Panc1 (cell line): Measurements from ENCODE around the gene FHAD1. TPM values are rescaled to one million over a fixed set of nuclear protein-coding genes. Genes with fewer than 3 reads are reported as not detected.
A peak's percentile ranks its signal among the peaks of the same experiment; 100 is the strongest.

Source experiments
- ATAC-seq: fragments of 200-7000 bp; cut with Tn5 transposase; 2 replicates; pipeline ENCODE4 v1.9.1; 2020; ENCODE audit warnings: mild to moderate bottlenecking, moderate library complexity
- BruUV-seq: library from RNA; stranded (reverse); fragments of 400-500 nt; replicated peaks from 2 replicates; lab custom pipeline; 2021; lab: Mats Ljungman, UMichigan
- CTCF ChIA-PET: fragments of 300-600 bp; sonication (Branson Sonifier 250); formaldehyde crosslinking; loops from one replicate; lab custom pipeline; 2022; ENCODE audit warnings: antibody characterized with exemption; lab: Charles Lee
- POLR2A ChIA-PET: fragments of 300-600 bp; sonication (Branson Sonifier 250); formaldehyde crosslinking; loops from one replicate; lab custom pipeline; 2022; ENCODE audit warnings: antibody characterized with exemption; lab: Charles Lee
- DNase-seq: peaks from one replicate; pipeline ENCODE4 v3.0.0-alpha.2; 2010; ENCODE audit warnings: low read depth, low spot score
- H3K27ac ChIP-seq: 2 replicates; pipeline ENCODE4 v1.5.1; 2011; ENCODE audit warnings: mild to moderate bottlenecking, low read length, inconsistent platforms
- H3K27me3 ChIP-seq: fragments of 200-500 bp; sonication (Bioruptor generic); 2 replicates; pipeline ENCODE4 v1.6.0; 2014; ENCODE audit warnings: low read length, inconsistent platforms; ENCODE audit not compliant: control insufficient read depth, insufficient read depth
- H3K36me3 ChIP-seq: fragments of 200-500 bp; sonication (Bioruptor generic); 2 replicates; pipeline ENCODE4 v1.5.1; 2014; ENCODE audit warnings: inconsistent platforms, mild to moderate bottlenecking, low read length, moderate library complexity; ENCODE audit not compliant: control insufficient read depth, insufficient read depth
- H3K4me1 ChIP-seq: 2 replicates; pipeline ENCODE4 v1.5.1; 2011; ENCODE audit warnings: inconsistent platforms, mild to moderate bottlenecking, low read length, moderate library complexity; ENCODE audit not compliant: control insufficient read depth, insufficient read depth
- H3K4me3 ChIP-seq, 2 experiments: 2 replicates each; pipeline ENCODE4 v1.5.1; 2011 to 2012; ENCODE audit warnings: low read depth in 2 of 2, low read length in 2 of 2, mild to moderate bottlenecking in 2 of 2, inconsistent platforms in 1 of 2, moderate library complexity in 1 of 2
- H3K9me3 ChIP-seq: fragments of 200-500 bp; sonication (Bioruptor generic); 2 replicates; pipeline ENCODE4 v1.5.1; 2014; ENCODE audit warnings: low read depth, mild to moderate bottlenecking, inconsistent platforms, low read length, moderate library complexity; ENCODE audit not compliant: control insufficient read depth, insufficient read depth
- CTCF ChIP-seq: fragments of 450-650 bp; IDR thresholded peaks from 2 replicates; pipeline ENCODE4 v1.5.1; 2017; ENCODE audit warnings: mild to moderate bottlenecking
- POLR2AphosphoS5 ChIP-seq: IDR thresholded peaks from 2 replicates; pipeline ENCODE4 v1.6.1; 2012; ENCODE audit warnings: mild to moderate bottlenecking, low read depth, low read length, moderate library complexity
- REST ChIP-seq, 2 experiments: IDR thresholded peaks; 2 replicates each; pipeline ENCODE4 v1.6.1; 2011 to 2012; ENCODE audit warnings: low read depth in 2 of 2, control low read depth in 1 of 2, low read length in 1 of 2, mild to moderate bottlenecking in 1 of 2, moderate library complexity in 1 of 2; ENCODE audit not compliant: insufficient read depth in 1 of 2
- SIN3A ChIP-seq: IDR thresholded peaks from 2 replicates; pipeline ENCODE4 v1.6.1; 2012; ENCODE audit warnings: low read depth, mild to moderate bottlenecking, low read length, moderate library complexity, borderline replicate concordance; ENCODE audit not compliant: insufficient read depth
- TCF7L2 ChIP-seq: IDR thresholded peaks from 2 replicates; pipeline ENCODE4 v1.6.1; 2011; ENCODE audit warnings: mild to moderate bottlenecking, low read depth, low read length, inconsistent platforms
- in situ Hi-C: cut with HindIII; loops from 2 replicates; pipeline ENCODE4 v1.10.0; 2016; ENCODE audit warnings: low sequenced_read_pairs, low pct_unique_long_range_greater_than_20kb
- intact Hi-C: fragments of 100-400 bp; cut with micrococcal nuclease; formaldehyde crosslinking; loops from one replicate; pipeline ENCODE4 v1.10.0; 2022; ENCODE audit not compliant: unreplicated experiment
- total RNA-seq: library from RNA; stranded (reverse); gene quantifications from one replicate; pipeline ENCODE4 v1.2.1, GENCODE V29; 2021; ENCODE audit not compliant: unreplicated experiment

Gene FHAD1
- total RNA-seq, 1 experiment from 2014 or later, result 0.23 TPM

- peaks cover 6% of the 10 kb centered on the region; the same call in 1 of the 2 replicates for H3K9me3 ChIP-seq
- in situ Hi-C loops, result loop anchor here (5.0 kb wide), 1 partner anchor 70 kb away; no protein-coding TSS in a partner anchor
- no TSS peak for BruUV-seq
- TF ChIP-seq POLR2AphosphoS5, result no peak
- TF ChIP-seq CTCF, result no peak
- no peak for TF ChIP-seq SIN3A
- TF ChIP-seq REST (IDR thresholded peaks at IDR 0.05; ENCODE audit: insufficient read depth in 1 of 2, low read depth in 2 of 2, low read length in 1 of 2), result no peak
- no peak for TF ChIP-seq TCF7L2
- intact Hi-C loops, result loop anchor here (1.0 to 5.0 kb wide), 2 partner anchors 109 to 180 kb away; no protein-coding TSS in a partner anchor
- CTCF ChIA-PET, result interaction anchor here (0.5 to 1.6 kb wide), 9 partner anchors 10 to 198 kb away, joined by 3 to 10 read pairs (median 4); no protein-coding TSS in a partner anchor
- no peaks in the 10 kb centered on the region for H3K27me3 ChIP-seq
- H3K4me1 ChIP-seq, result 0 out of 2 replicates have a peak, but pooled peaks cover 2% of the 10 kb centered on the region
- no peaks in the 10 kb centered on the region for H3K36me3 ChIP-seq
- DNase-seq (no peak), ATAC-seq (peak; percentile 73)
- H3K4me3 ChIP-seq, result no peak overlapping the region
- no peak overlapping the region for H3K27ac ChIP-seq
- POLR2A ChIA-PET, result interaction anchor here (0.6 kb wide), 1 partner anchor 201 kb away, joined by 3 read pairs; the partner anchor contains the start of gene CASP9
These were observed 75.8 kb downstream of the FHAD1 start for GRCh38 chr1:15322648-15323350.

- BruUV-seq, result no TSS peak
- in situ Hi-C loops (loop anchor here (5.0 kb wide), 1 partner anchor 69 kb away; no protein-coding TSS in a partner anchor), intact Hi-C loops (loop anchor here (1.0 to 5.0 kb wide), 2 partner anchors 108 to 179 kb away; no protein-coding TSS in a partner anchor)
- Histone ChIP-seq H3K27ac (no peak overlapping the region), H3K36me3 (no peaks in the 10 kb centered on the region), H3K4me1 (0 out of 2 replicates have a peak, but pooled peaks cover 2% of the 10 kb centered on the region), H3K9me3 (peaks cover 6% of the 10 kb centered on the region; the same call in 1 of the 2 replicates), H3K4me3 (no peak overlapping the region), H3K27me3 (no peaks in the 10 kb centered on the region)
- CTCF ChIA-PET, result interaction anchor here (0.5 to 1.6 kb wide), 9 partner anchors 10 to 197 kb away, joined by 3 to 10 read pairs (median 4); no protein-coding TSS in a partner anchor
- POLR2A ChIA-PET, result interaction anchor here (0.6 kb wide), 2 partner anchors 9 to 200 kb away, joined by 3 read pairs; partner anchors contain the start of gene CASP9
- DNase-seq (peak; percentile 61), ATAC-seq (peak; percentile 94)
- TF ChIP-seq REST (IDR thresholded peaks at IDR 0.05; ENCODE audit: insufficient read depth in 1 of 2, low read depth in 2 of 2, low read length in 1 of 2), result no peak
- peak; percentile 97 for TF ChIP-seq CTCF
- TF ChIP-seq TCF7L2, result no peak
- TF ChIP-seq POLR2AphosphoS5, result no peak
- TF ChIP-seq SIN3A, result no peak
These were observed 76.4 kb downstream of the FHAD1 start for GRCh38 chr1:15323351-15323988.
